Type B pancreatic cell (in vitro differentiated cells): ENCODE measurements around the gene KCNH8. TPM values are rescaled to one million over a fixed set of nuclear protein-coding genes. Genes with fewer than 3 reads are reported as not detected.

Experiments used
- DNase-seq: peaks from one replicate; pipeline ENCODE4 v3.0.0; 2021; ENCODE audit warnings: mixed read lengths; ENCODE audit not compliant: unreplicated experiment; ENCODE audit errors: extremely low spot score
- H3K27ac Mint-ChIP-seq: 2 replicates; pipeline ENCODE4 v1.8.0; 2021; ENCODE audit warnings: mild to moderate bottlenecking, mixed read lengths
- H3K27me3 Mint-ChIP-seq: 2 replicates; pipeline ENCODE4 v1.8.0; 2021; ENCODE audit warnings: mixed read lengths
- H3K36me3 Mint-ChIP-seq: 2 replicates; pipeline ENCODE4 v1.8.0; 2021; ENCODE audit warnings: mixed read lengths
- H3K4me1 Mint-ChIP-seq: one replicate; pipeline ENCODE4 v1.8.0; 2021; ENCODE audit warnings: mixed read lengths; ENCODE audit not compliant: unreplicated experiment
- H3K4me3 Mint-ChIP-seq: 2 replicates; pipeline ENCODE4 v1.8.0; 2021; ENCODE audit warnings: mild to moderate bottlenecking, mixed read lengths
- H3K9me3 Mint-ChIP-seq: 2 replicates; pipeline ENCODE4 v1.8.0; 2021; ENCODE audit warnings: mixed read lengths
- total RNA-seq: library from RNA; stranded (reverse); gene quantifications from 2 replicates; pipeline ENCODE4 v1.2.1, GENCODE V29; 2021; ENCODE audit warnings: low replicate concordance
- TF ChIP-seq, protein P1 (sequence below): fragments of 200-600 bp; sonication (generic); conservative IDR thresholded peaks from 2 replicates; pipeline ENCODE4 v1.5.0; 2021; ENCODE audit warnings: antibody characterized with exemption, mild to moderate bottlenecking

Gene KCNH8
- total RNA-seq, 1 donor from 2014 or later, result 1.2 TPM

DNA sequence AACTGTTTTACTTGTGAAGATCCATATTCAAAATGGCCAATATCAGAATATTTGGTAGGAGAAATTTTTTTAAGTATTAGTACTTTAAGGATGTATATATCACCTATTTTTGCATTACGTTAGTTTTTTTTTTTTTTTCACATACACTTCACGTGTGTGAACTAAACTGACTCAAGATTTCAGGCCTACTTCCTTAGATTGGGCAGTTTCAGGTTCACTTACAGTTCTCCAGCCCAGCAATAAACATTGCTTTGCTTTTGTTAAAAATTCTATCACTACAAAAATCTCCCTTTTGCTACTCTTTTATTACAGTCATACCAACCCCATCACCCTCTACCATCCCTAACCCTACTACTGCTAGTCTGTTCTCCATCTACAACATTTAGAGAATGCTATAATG is 183.6 kb downstream of the KCNH8 start:
- Mint-ChIP-seq H3K36me3 (no peaks in the 10 kb centered on the region), H3K27me3 (no peaks in the 10 kb centered on the region), H3K4me1 (no peaks in the 10 kb centered on the region), H3K9me3 (peaks cover under 1% of the 10 kb centered on the region), H3K27ac (no peak overlapping the region), H3K4me3 (no peak overlapping the region)
- TF ChIP-seq, protein P1, sequence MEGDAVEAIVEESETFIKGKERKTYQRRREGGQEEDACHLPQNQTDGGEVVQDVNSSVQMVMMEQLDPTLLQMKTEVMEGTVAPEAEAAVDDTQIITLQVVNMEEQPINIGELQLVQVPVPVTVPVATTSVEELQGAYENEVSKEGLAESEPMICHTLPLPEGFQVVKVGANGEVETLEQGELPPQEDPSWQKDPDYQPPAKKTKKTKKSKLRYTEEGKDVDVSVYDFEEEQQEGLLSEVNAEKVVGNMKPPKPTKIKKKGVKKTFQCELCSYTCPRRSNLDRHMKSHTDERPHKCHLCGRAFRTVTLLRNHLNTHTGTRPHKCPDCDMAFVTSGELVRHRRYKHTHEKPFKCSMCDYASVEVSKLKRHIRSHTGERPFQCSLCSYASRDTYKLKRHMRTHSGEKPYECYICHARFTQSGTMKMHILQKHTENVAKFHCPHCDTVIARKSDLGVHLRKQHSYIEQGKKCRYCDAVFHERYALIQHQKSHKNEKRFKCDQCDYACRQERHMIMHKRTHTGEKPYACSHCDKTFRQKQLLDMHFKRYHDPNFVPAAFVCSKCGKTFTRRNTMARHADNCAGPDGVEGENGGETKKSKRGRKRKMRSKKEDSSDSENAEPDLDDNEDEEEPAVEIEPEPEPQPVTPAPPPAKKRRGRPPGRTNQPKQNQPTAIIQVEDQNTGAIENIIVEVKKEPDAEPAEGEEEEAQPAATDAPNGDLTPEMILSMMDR, result no peak
- no peak for DNase-seq

DNA sequence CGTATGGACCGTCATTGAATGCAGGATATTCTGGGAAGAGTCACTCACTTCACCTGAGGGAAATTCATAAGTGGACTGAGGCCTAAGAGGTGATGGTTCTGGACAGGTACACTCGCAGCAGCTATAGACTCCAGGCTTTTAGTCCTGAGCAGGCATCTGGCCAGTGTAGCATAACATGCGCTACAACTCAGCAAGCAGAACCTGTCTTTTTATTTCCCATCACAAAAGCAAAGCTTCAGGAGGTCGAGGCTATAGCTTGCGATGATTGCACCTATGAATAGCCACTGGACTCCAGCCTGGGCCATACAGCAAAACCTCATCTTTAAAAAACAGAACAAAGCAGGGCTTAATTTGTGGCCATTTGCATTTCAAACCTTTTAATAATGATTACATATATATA is 185.8 kb downstream of the KCNH8 start:
- Mint-ChIP-seq H3K36me3 (no peaks in the 10 kb centered on the region), H3K27me3 (no peaks in the 10 kb centered on the region), H3K4me1 (no peaks in the 10 kb centered on the region), H3K27ac (no peak overlapping the region), H3K9me3 (no peaks in the 10 kb centered on the region), H3K4me3 (no peak overlapping the region)
- TF ChIP-seq, protein P1, result no peak
- DNase-seq, result no peak

DNA sequence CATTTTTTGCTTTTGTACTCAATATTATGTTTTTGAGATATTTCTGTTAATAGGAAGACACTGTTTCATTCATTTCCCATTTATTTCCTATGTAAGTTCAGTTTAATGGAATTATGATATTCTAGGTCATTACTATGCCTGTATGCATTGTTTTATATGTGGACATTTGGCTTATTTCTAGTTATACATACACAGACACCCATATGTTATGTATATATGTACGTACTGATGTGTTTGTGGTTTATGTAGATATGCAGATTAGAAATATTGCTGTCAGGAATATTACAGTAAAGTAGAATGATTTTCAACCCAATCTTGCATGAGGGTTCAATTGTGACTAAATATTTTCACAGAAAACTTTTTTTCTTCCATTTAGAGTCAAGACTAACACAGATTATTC is 190.5 kb downstream of the KCNH8 start:
- no peaks in the 10 kb centered on the region for H3K36me3 Mint-ChIP-seq
- no peaks in the 10 kb centered on the region for H3K9me3 Mint-ChIP-seq
- H3K27me3 Mint-ChIP-seq, result no peaks in the 10 kb centered on the region
- TF ChIP-seq, protein P1, result no peak
- H3K27ac Mint-ChIP-seq, result no peak overlapping the region
- no peak for DNase-seq
- no peak overlapping the region for H3K4me3 Mint-ChIP-seq
- no peaks in the 10 kb centered on the region for H3K4me1 Mint-ChIP-seq

DNA sequence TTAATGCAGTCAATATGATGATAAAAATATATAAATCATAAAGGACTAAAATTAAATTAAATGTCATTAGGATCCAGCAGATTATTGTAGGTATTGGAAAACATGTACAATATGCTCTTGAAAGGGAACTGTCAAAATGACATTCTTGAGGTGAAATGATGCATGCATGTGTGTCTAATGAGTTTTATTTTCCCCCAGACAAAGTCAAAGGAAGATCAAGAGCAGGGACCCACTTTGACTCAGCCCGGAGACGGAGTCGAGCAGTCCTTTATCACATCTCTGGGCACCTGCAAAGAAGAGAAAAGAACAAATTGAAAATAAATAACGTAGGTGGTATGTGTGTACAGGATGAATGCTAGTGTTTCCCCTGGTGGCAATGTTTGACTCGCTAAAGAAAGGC is 194.1 kb downstream of the KCNH8 start:
- no peaks in the 10 kb centered on the region for H3K36me3 Mint-ChIP-seq
- H3K9me3 Mint-ChIP-seq, result no peaks in the 10 kb centered on the region

DNA sequence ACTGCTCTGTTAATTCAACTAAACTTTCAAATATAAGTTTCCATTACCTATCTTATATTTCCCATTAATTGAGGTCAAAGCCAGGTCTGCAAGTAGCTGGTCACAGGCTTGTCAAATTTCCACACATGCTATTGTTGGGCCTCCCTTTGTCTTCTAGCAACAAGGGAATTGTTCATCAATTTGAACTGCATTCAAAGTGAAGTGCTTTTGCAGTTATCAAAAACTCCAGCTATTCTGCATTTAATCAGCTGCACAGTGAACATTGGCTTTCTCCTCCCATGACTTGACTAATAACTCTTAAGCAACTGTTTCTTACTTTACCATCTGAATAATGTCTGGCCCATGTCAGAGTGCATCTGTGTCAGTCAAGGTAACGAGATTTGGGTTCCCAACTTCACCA is 198.4 kb downstream of the KCNH8 start:
- H3K4me3 Mint-ChIP-seq, result no peak overlapping the region
- H3K27ac Mint-ChIP-seq, result no peak overlapping the region
- no peak for DNase-seq
- TF ChIP-seq, protein P1, result no peak
- no peaks in the 10 kb centered on the region for H3K27me3 Mint-ChIP-seq
- H3K4me1 Mint-ChIP-seq, result peaks cover 14% of the 10 kb centered on the region
- no peaks in the 10 kb centered on the region for H3K36me3 Mint-ChIP-seq
- no peaks in the 10 kb centered on the region for H3K9me3 Mint-ChIP-seq

More for the DNA sequence above, 194.1 kb downstream of the KCNH8 start:
- Mint-ChIP-seq H3K4me1 (peaks cover 10% of the 10 kb centered on the region), H3K27ac (no peak overlapping the region), H3K4me3 (no peak overlapping the region), H3K27me3 (no peaks in the 10 kb centered on the region)
- no peak for DNase-seq
- TF ChIP-seq, protein P1, result no peak

DNA sequence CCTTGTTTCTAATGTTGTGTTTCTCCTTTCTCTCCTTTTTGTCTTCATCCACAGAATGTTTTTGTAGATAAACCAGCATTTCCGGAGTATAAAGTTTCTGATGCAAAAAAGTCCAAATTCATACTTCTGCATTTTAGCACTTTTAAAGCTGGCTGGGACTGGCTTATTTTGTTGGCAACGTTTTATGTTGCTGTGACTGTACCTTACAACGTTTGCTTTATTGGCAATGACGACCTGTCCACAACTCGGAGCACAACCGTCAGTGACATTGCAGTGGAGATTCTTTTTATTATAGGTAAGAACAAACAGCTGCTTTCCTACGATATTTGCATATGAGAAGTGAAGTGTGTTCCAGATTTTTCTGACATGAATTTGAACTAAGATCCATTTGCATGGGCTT is 199.4 kb downstream of the KCNH8 start:
- DNase-seq, result no peak
- TF ChIP-seq, protein P1, result no peak
- Mint-ChIP-seq H3K27me3 (no peaks in the 10 kb centered on the region), H3K4me3 (no peak overlapping the region), H3K36me3 (no peaks in the 10 kb centered on the region), H3K9me3 (no peaks in the 10 kb centered on the region), H3K27ac (no peak overlapping the region), H3K4me1 (peaks cover 14% of the 10 kb centered on the region)
